ENCODE results near the gene PTPRD. TPM values are rescaled to one million over a fixed set of nuclear protein-coding genes. Genes with fewer than 3 reads are reported as not detected.

The PTPRD gene
- total and polyA plus RNA-seq, 7 experiments from 2014 or later = 0.71 TPM; not detected in 6

DNA sequence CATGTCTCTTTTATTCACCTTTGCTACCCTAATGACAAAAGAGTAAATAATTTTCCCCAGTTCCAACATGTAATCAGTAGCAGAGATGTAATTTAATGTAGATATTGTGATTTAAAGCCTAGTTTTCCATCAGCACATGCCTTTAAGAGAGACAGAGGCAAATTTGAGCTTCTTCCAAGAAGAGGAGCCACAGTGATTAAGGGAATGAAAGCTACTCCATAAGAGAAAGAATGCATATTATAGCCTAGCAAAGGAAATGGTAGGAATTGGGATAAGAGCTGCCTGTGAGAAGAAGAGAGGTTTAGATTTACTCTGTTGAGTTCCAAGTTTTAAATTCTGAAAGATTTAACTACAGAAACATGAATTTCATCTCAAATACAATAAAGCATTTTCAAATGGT is 2222.2 kb downstream of the PTPRD start:
- Histone ChIP-seq H3K27me3 (ENCODE audit: control insufficient read depth in 2 of 2, insufficient read depth in 2 of 2, low read length in 2 of 2) (no peaks in the 10 kb centered on the region), H3K4me3 (ENCODE audit: low read length) (no peak overlapping the region), H3K36me3 (ENCODE audit: control insufficient read depth in 2 of 3, insufficient read depth in 3 of 3, low read length in 3 of 3) (no peaks in the 10 kb centered on the region), H3K9me3 (ENCODE audit: control insufficient read depth in 2 of 3, low read length in 3 of 3) (no peaks in the 10 kb centered on the region), H3K4me1 (ENCODE audit: control insufficient read depth in 2 of 2, insufficient read depth in 2 of 2, low read length in 2 of 2) (no peaks in the 10 kb centered on the region), H3K27ac (ENCODE audit: low read depth, low read length) (no peak overlapping the region)
- intact Hi-C loops (cut with micrococcal nuclease) = no loop called here
- Mint-ChIP-seq H3K9me3 (peaks cover 0 to 6% (median 0%) of the 10 kb centered on the region in 11 donors), H3K4me3 (no peak overlapping the region), H3K36me3 (no peaks in the 10 kb centered on the region), H3K4me1 (no peaks in the 10 kb centered on the region), H3K27ac (no peak overlapping the region), H3K27me3 (peaks cover 0 to 21% (median 4%) of the 10 kb centered on the region in 5 donors)
- DNase-seq (no peak), ATAC-seq (no peak)
- POLR2A ChIA-PET = no interaction called here
- CTCF ChIA-PET = no interaction called here

DNA sequence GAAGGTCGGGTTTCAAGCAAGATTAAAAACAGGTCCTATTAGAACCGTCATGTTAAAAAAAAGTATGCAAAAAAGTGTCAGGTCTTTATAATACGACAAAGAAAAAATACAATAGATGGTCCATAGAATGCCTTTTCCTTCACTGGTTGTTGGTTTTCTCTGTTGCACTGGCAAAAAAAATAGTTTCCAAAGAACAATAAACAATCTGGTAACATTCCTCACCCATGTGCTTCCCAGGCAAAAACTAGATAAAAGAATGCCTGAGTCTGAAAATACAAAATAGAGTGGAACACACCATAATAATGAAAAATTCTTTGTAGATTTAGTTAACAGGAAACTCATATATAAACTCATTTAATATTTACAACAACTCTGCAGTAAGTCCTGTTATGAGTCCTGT is 2223.3 kb downstream of the PTPRD start:
- H3K4me3 Mint-ChIP-seq = no peak overlapping the region
- H3K9me3 Mint-ChIP-seq = peaks cover 0 to 6% (median 0%) of the 10 kb centered on the region in 11 donors
- CTCF ChIA-PET = no interaction called here

DNA sequence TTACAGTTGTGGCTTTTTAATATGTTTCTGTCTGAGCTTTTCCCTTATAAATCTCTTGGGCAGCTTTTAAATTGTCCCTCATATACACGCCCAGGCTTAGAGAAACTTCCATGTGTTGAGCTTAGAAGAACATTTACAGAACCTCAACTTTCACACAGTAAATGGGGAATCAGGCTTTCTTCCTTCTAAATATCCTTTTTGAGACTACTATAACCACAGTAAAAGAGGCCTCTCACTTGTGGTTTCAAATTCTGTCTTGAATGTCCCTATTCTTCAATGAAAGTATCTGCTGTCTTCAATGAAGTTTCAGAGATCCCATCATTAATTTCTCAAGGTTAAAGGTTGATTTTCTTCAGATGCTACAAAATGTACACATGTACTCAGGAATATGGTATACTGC is 2224.7 kb downstream of the PTPRD start:
- DNase-seq (no peak), ATAC-seq (no peak)
- H3K4me3 ChIP-seq (ENCODE audit: low read length) = no peak overlapping the region
- POLR2A ChIA-PET = no interaction called here
- Mint-ChIP-seq H3K27ac (no peak overlapping the region), H3K9me3 (peaks cover 0 to 6% (median 0%) of the 10 kb centered on the region in 11 donors), H3K27me3 (peaks cover 0 to 14% (median 4%) of the 10 kb centered on the region in 5 donors), H3K4me1 (no peaks in the 10 kb centered on the region), H3K36me3 (no peaks in the 10 kb centered on the region), H3K4me3 (no peak overlapping the region)
- intact Hi-C loops (cut with micrococcal nuclease) = no loop called here
- CTCF ChIA-PET = no interaction called here
- H3K36me3 ChIP-seq (ENCODE audit: control insufficient read depth in 2 of 3, insufficient read depth in 3 of 3, low read length in 3 of 3) = no peaks in the 10 kb centered on the region
- H3K4me1 ChIP-seq (ENCODE audit: control insufficient read depth in 2 of 2, insufficient read depth in 2 of 2, low read length in 2 of 2) = no peaks in the 10 kb centered on the region
- H3K27ac ChIP-seq (ENCODE audit: low read depth, low read length) = no peak overlapping the region
- H3K27me3 ChIP-seq (ENCODE audit: control insufficient read depth in 2 of 2, insufficient read depth in 2 of 2, low read length in 2 of 2) = no peaks in the 10 kb centered on the region
- H3K9me3 ChIP-seq (ENCODE audit: control insufficient read depth in 2 of 3, low read length in 3 of 3) = no peaks in the 10 kb centered on the region

More for the DNA sequence above, 2223.3 kb downstream of the PTPRD start:
- no peaks in the 10 kb centered on the region for H3K36me3 ChIP-seq (ENCODE audit: control insufficient read depth in 2 of 3, insufficient read depth in 3 of 3, low read length in 3 of 3)
- no peak overlapping the region for H3K4me3 ChIP-seq (ENCODE audit: low read length)
- POLR2A ChIA-PET = no interaction called here
- H3K4me1 ChIP-seq (ENCODE audit: control insufficient read depth in 2 of 2, insufficient read depth in 2 of 2, low read length in 2 of 2) = no peaks in the 10 kb centered on the region
- intact Hi-C loops (cut with micrococcal nuclease) = no loop called here
- H3K9me3 ChIP-seq (ENCODE audit: control insufficient read depth in 2 of 3, low read length in 3 of 3) = no peaks in the 10 kb centered on the region
- no peak overlapping the region for H3K27ac ChIP-seq (ENCODE audit: low read depth, low read length)
- Mint-ChIP-seq H3K36me3 (no peaks in the 10 kb centered on the region), H3K27me3 (peaks cover 0 to 15% (median 4%) of the 10 kb centered on the region in 5 donors), H3K27ac (no peak overlapping the region), H3K4me1 (no peaks in the 10 kb centered on the region)
- DNase-seq (no peak), ATAC-seq (no peak)
- no peaks in the 10 kb centered on the region for H3K27me3 ChIP-seq (ENCODE audit: control insufficient read depth in 2 of 2, insufficient read depth in 2 of 2, low read length in 2 of 2)

DNA sequence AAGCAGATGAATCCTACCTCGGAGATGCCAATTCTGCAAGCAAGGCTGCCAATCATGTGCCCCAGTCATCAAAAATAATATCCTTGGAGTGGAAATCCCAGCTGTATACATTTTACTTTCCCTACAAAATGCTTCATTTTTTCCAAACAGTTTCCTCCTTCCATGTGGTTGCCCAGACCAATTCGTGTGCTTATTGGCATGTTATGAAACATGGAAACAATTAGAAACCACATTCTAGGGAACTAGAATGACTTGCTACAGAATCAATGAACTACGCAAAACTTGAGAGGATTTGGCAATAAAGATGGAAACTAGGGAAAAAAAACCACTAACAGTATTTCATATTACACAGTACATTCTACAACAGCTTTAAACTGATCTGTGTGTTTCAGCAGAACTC is 2228.7 kb downstream of the PTPRD start:
- ATAC-seq (no peak), DNase-seq (no peak)
- Histone ChIP-seq H3K36me3 (ENCODE audit: control insufficient read depth in 2 of 3, insufficient read depth in 3 of 3, low read length in 3 of 3) (no peaks in the 10 kb centered on the region), H3K9me3 (ENCODE audit: control insufficient read depth in 2 of 3, low read length in 3 of 3) (no peaks in the 10 kb centered on the region), H3K4me3 (ENCODE audit: low read length) (no peak overlapping the region), H3K27me3 (ENCODE audit: control insufficient read depth in 2 of 2, insufficient read depth in 2 of 2, low read length in 2 of 2) (no peaks in the 10 kb centered on the region), H3K27ac (ENCODE audit: low read depth, low read length) (no peak overlapping the region), H3K4me1 (ENCODE audit: control insufficient read depth in 2 of 2, insufficient read depth in 2 of 2, low read length in 2 of 2) (no peaks in the 10 kb centered on the region)
- intact Hi-C loops (cut with micrococcal nuclease) = no loop called here
- Mint-ChIP-seq H3K4me3 (no peak overlapping the region), H3K36me3 (no peaks in the 10 kb centered on the region), H3K9me3 (no peaks in the 10 kb centered on the region), H3K27ac (no peak overlapping the region), H3K4me1 (no peaks in the 10 kb centered on the region), H3K27me3 (peaks cover 0 to 9% (median 0%) of the 10 kb centered on the region in 5 donors)
- CTCF ChIA-PET = no interaction called here
- POLR2A ChIA-PET = no interaction called here

DNA sequence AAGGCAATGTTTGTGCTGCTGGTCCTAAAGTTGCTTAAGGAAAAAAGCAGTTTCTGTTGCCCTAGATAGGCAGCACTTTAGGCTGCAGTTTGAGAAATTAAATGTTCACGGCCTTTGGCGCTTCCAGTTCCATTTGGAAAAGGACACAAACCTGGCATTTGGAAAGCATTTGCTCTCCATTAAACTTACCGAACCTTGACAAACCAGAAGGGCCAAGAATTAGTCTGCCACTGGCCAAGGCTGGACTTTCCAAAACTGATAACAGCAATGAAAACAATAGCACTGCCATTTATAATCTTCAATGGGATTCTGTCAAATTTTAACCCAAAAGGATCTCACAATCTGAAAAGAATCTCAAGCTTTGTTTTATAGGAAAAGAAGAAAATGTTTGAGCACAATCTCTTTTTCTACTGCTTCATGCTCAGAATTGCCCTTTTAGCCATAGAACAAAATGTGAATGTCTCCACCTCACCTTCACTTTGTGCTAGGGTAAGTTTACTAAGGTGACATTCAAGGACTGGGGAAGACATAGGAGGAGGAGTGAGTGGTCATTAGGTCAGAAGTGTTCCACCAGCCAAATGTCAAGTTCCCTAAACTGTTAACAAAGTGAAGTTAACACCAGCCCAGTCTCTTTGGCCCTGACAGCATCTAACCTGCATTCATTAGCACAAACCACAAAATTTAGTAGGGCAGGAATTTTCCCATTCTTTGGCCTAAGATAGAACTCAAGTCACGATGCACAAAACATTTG is 2229.8 kb downstream of the PTPRD start:
- Histone ChIP-seq H3K4me1 (ENCODE audit: control insufficient read depth in 2 of 2, insufficient read depth in 2 of 2, low read length in 2 of 2) (no peaks in the 10 kb centered on the region), H3K36me3 (ENCODE audit: control insufficient read depth in 2 of 3, insufficient read depth in 3 of 3, low read length in 3 of 3) (no peaks in the 10 kb centered on the region), H3K27ac (ENCODE audit: low read depth, low read length) (no peak overlapping the region), H3K9me3 (ENCODE audit: control insufficient read depth in 2 of 3, low read length in 3 of 3) (no peaks in the 10 kb centered on the region), H3K4me3 (ENCODE audit: low read length) (no peak overlapping the region), H3K27me3 (ENCODE audit: control insufficient read depth in 2 of 2, insufficient read depth in 2 of 2, low read length in 2 of 2) (no peaks in the 10 kb centered on the region)
- no peak overlapping the region for H3K27ac Mint-ChIP-seq
- intact Hi-C loops (cut with micrococcal nuclease) = no loop called here
- ChIA-PET CTCF (no interaction called here), POLR2A (no interaction called here)
- ATAC-seq (no peak), DNase-seq (no peak)
- H3K4me3 Mint-ChIP-seq = no peak overlapping the region
- H3K27me3 Mint-ChIP-seq = peaks cover 0 to 9% (median 0%) of the 10 kb centered on the region in 5 donors
- peaks cover 0 to 2% (median 0%) of the 10 kb centered on the region in 7 donors for H3K4me1 Mint-ChIP-seq
- H3K36me3 Mint-ChIP-seq = no peaks in the 10 kb centered on the region
- no peaks in the 10 kb centered on the region for H3K9me3 Mint-ChIP-seq

DNA sequence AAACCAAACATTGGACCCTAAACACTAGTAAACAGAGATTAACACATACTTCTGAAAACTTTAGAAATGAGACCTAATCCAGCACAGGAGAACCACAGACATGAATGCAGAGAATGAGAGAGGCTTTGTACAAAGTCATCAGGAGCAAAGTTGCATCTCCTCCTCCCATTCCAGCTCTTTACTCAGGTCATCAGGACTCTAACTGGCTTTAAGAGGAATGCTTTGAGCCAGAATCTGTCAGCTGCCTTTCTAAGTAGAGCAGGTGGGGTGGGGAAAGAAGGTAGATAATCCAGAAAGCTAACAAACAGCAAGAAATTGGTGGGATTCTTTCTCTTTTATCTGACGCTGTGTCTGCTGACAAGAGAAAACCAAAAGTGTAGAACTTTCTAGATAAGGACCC is 2230.5 kb downstream of the PTPRD start:
- H3K36me3 ChIP-seq (ENCODE audit: control insufficient read depth in 2 of 3, insufficient read depth in 3 of 3, low read length in 3 of 3) = no peaks in the 10 kb centered on the region
- intact Hi-C loops (cut with micrococcal nuclease) = no loop called here
- DNase-seq = no peak
- peaks cover 0 to 9% (median 0%) of the 10 kb centered on the region in 5 donors for H3K27me3 Mint-ChIP-seq
- no peaks in the 10 kb centered on the region for H3K27me3 ChIP-seq (ENCODE audit: control insufficient read depth in 2 of 2, insufficient read depth in 2 of 2, low read length in 2 of 2)
- POLR2A ChIA-PET = no interaction called here
- H3K9me3 Mint-ChIP-seq = no peaks in the 10 kb centered on the region
- no peaks in the 10 kb centered on the region for H3K4me1 ChIP-seq (ENCODE audit: control insufficient read depth in 2 of 2, insufficient read depth in 2 of 2, low read length in 2 of 2)
- no peak overlapping the region for H3K27ac Mint-ChIP-seq
- H3K27ac ChIP-seq (ENCODE audit: low read depth, low read length) = no peak overlapping the region
- no peak overlapping the region for H3K4me3 Mint-ChIP-seq
- H3K4me3 ChIP-seq (ENCODE audit: low read length) = no peak overlapping the region
- no peak for ATAC-seq
- peaks cover 0 to 2% (median 0%) of the 10 kb centered on the region in 7 donors for H3K4me1 Mint-ChIP-seq
- H3K9me3 ChIP-seq (ENCODE audit: control insufficient read depth in 2 of 3, low read length in 3 of 3) = no peaks in the 10 kb centered on the region
- H3K36me3 Mint-ChIP-seq = no peaks in the 10 kb centered on the region
- CTCF ChIA-PET = no interaction called here

DNA sequence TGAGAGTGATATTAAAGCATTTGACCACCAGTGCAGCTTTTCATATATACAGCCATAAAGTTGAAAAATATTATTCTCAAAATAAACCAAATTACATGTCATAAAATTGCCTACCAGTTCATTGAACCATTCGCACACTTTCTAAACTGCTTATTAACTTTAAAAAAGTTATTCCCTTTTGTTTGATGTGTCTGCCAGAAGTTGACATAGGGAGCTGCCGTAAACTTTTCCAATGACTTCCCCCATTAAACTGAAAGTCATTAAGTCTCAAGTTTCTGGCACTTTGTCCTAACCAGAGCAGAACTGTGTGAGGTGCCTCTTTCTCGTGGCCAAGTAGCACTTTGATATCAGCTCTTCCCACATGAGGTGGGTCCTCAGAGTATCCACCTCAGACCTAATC is 2231.2 kb downstream of the PTPRD start:
- Histone ChIP-seq H3K4me3 (ENCODE audit: low read length) (no peak overlapping the region), H3K4me1 (ENCODE audit: control insufficient read depth in 2 of 2, insufficient read depth in 2 of 2, low read length in 2 of 2) (no peaks in the 10 kb centered on the region), H3K36me3 (ENCODE audit: control insufficient read depth in 2 of 3, insufficient read depth in 3 of 3, low read length in 3 of 3) (no peaks in the 10 kb centered on the region), H3K9me3 (ENCODE audit: control insufficient read depth in 2 of 3, low read length in 3 of 3) (no peaks in the 10 kb centered on the region), H3K27me3 (ENCODE audit: control insufficient read depth in 2 of 2, insufficient read depth in 2 of 2, low read length in 2 of 2) (no peaks in the 10 kb centered on the region), H3K27ac (ENCODE audit: low read depth, low read length) (no peak overlapping the region)
- CTCF ChIA-PET = no interaction called here
- Mint-ChIP-seq H3K9me3 (no peaks in the 10 kb centered on the region), H3K4me1 (peaks cover 0 to 2% (median 0%) of the 10 kb centered on the region in 7 donors), H3K27me3 (peaks cover 0 to 9% (median 0%) of the 10 kb centered on the region in 5 donors), H3K27ac (no peak overlapping the region), H3K36me3 (no peaks in the 10 kb centered on the region), H3K4me3 (no peak overlapping the region)
- DNase-seq (no peak), ATAC-seq (no peak)
- POLR2A ChIA-PET = no interaction called here
- intact Hi-C loops (cut with micrococcal nuclease) = no loop called here
